Activated CD4-positive, alpha-beta T cell treated with anti-CD3 and anti-CD28 coated beads, Interleukin-2, Interleukin-4, amounts not matched to agents 100 ng/mL and 50 ng/mL, durations not matched to agents 16 hours and 8 hours (primary cell): Measurements from ENCODE around the gene THSD8.
A peak's percentile ranks its signal among the peaks of the same experiment; 100 is the strongest.
"Not testable (repeated sequence)": the region's sequence is repeated elsewhere in the genome, so short reads cannot be mapped to it uniquely, and the experiment has no call there.

Experiments used
- DNase-seq: peaks from one replicate; pipeline ENCODE4 v3.0.0-alpha.2; 2020; ENCODE audit warnings: low spot score

THSD8 gene

GRCh38 chr19:12792051-12792852 lies 9.6 kb upstream of the THSD8 start:
- peak; percentile 83 for DNase-seq

DNA sequence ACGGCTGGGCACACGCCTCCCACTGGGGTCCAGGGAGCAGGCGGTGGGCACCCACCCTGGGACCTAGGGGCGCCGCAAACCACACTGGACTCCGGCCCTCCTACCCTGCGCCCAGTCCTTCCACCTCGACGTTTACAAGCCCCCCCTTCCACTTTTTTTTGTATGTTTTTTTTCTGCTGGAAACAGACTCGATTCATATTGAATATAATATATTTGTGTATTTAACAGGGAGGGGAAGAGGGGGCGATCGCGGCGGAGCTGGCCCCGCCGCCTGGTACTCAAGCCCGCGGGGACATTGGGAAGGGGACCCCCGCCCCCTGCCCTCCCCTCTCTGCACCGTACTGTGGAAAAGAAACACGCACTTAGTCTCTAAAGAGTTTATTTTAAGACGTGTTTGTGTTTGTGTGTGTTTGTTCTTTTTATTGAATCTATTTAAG lies 9.0 kb upstream of the THSD8 start:
- DNase-seq, result no peak

DNA sequence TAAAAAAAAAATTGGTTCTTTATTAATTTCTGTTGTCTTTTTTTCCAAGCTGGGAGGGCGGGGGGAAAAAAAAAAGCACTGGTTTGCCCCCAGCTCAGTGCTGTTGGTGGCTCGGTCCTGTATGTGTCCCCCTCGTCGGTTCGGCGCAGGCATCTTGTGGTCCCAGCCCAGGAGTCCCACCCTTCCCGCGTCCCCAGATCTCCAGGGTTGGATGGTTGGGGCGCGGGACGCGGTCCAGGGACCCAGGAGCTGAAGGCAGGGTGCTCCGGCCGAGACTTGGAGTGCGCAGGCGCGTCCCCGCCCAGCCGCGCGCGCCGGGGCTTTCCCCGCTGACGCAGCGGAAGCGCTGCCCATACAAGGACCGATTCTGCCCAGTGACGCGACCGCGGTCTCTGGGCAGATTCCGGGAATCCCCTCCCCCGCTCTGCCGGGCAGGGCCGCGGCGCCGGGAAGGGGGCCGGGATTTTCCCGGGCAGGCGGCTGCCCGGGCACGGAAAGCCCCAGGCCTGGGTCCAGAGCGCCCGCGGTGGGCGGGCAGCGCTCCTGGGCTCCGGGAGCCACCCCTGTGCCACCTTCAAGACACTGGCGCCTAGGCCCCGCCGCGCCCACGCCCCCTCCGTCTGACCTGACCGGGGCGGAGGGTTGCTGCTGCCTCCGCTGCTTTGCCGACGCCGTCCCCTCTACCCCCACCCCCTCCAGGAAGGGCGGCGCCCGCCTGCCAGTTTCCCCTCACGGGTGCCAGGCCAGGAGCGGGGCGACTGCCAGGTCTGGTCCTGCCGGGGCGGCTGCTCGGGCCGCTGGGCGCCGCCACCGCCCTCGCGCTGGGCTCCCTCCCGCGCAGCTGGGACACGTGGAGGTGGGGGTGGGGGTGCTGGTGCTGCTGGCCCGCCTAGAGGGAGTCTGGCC lies 8.3 kb upstream of the THSD8 start:
- peak; percentile 95 for DNase-seq

DNA sequence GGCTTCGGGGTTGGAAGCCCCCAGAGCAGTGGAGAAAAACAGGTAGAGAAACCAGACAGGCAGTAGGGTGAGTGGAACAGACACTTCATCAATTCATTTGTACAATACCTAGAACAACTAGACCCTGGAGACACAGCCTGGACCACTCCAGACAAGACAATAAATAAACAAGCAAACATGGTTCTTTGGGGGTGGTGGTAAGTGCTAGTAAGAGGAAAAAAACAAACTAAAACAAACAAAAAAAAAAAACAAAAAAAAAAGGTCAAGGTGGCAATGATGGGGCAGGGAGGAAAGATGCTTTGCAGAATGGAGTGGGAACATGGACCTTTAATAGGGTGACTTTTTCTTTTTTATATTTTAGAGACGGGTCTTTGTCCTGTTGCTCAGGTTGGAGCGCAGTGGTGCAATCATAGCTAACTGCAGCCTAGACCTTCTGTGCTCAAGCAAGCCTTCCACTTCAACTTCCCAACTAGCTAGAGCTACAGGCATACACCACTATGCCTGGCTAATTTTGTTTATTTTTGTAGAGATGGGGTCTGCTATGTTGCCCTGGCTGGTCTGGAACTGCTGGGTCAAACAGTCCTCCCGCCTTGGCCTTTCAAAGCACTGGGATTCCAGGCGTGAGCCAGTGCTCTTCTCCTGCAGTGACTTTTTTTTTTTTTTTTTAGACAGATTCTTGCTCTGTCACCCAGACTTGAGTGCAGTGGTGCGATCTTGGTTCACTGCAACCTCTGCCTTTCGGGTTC lies 7.5 kb upstream of the THSD8 start:
- DNase-seq, result no peak

DNA sequence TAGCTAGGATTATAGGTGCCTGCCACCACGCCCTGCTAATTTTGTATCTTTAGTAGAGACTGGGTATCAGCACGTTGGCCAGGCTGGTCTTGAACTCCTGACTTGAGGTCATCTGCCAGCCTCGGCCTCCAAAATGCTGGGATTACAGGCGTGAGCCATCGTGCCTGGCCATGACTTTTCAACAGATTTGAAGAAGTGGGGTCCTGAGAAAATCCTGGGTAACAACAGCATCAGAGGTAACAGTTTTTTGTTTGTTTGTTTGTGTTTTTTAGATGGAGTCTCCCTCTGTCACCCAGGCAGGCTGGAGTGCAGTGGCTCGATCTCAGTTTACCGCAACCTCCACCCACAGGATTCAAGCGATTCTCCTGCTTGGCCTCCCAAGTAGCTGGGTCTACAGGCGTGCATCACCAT lies 6.9 kb upstream of the THSD8 start:
- no peak for DNase-seq

DNA sequence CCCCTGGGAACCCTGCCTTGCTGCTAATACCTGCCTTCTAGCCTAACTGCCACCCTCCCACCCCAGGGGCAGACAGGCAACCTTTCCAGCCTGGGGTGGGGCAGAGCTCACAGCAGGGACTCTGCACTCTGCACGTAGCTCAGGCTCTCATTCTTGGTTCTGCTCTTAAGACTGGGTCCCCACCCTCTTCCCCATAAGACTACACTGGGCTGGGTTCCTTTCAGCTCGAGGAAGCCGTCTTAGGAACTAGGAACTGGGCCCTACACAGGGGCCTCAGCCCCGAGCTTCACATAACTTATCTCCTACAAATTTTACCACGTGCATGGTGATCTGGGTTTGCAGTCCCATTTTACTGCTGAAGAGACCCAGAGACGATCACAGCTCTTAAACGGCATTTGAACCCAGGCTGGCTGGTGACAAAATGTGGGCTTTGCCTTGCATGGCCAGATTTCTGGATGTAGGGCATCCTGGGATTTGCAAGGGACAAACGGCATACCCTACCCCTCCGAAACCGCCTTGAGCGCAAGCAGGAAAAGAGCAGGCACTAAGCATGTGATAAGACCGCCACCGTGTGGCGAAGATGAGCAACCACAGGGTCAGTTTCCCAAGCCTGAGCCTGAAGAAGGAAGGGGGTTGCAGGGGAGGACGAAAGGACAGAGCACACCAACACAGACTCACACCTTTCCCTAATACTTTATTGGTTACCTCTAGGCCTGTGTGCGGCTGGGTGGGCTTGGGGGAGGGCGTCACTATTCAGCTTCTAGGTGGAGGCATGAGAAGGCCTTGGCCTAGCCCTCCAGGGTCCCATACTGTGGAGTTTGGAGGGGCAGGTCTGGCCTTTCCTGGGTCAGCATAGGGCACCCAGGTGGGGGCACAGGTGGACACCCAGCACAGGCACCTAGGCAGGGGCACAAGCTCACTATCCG lies 5.5 kb upstream of the THSD8 start:
- peak; percentile 88 for DNase-seq

DNA sequence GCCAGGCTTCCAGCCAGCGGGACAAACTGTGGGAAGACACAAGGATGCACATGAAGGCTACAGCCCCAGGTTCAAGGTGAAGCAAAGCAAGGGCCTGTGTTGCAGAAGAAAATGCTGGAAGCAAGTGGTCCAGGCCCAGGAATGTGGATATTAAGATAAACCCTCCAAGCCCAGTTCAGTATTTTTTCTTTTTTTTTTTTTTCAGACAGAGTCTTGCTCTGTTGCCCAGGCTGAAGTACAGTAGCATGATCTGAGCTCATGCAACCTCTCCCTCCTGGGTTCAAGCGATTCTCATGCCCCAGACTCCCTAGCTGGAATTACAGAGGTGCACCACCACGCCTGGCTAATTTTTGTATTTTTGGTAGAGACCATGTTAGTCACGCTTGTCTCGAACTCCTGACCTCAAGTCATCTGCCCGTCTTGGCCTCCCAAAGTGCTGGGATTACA lies 4.7 kb upstream of the THSD8 start:
- DNase-seq, result no peak

DNA sequence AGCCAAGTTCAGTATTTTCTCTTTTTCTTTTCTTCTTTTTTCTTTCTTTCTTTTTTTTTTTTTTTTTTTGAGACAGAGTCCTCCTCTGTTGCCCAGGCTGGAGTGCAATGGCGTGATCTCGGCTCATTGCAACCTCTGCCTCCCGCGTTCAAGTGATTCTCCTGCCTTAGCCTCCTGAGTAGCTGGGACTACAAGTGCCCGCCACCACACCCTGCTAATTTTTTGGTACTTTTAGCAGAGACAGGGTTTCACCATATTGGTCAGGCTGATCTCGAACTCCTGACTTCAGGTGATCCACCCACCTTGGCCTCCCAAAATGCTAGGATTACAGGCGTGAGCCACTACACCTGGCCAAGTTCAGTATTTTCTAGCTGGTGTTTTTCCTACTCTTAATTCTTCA lies 4.3 kb upstream of the THSD8 start:
- not testable (repeated sequence) for DNase-seq

- DNase-seq, result no peak
These were observed 2.0 kb upstream of the THSD8 start for GRCh38 chr19:12799742-12800465.

GRCh38 chr19:12800466-12800770 lies 1.5 kb upstream of the THSD8 start:
- no peak for DNase-seq

DNA sequence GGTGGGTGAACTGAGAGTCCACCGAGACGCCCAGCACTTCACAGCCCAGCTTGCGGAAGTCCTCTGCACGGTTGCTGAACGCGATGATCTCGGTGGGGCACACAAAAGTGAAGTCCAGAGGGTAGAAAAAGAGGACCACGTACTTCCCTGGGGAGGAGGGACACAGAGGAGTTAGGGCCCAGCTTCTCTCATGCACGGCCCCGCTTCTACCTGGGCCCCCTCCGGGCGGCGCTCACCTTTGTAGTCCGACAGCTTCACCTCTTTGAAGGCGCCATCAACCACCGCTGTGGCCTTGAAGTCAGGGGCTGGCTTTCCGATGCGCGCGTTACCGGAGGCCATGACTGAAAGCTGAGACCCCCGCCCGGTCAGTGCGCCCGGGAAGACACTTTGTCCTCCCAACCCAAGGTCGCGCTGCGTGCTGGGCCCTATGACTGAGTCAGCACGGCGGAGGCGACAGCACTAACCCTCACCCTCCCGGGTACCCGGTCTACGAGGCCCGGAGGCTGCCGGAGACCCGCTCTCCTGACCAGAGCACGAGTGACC lies 875 bp upstream of the THSD8 start:
- DNase-seq, result peak; percentile 19

DNA sequence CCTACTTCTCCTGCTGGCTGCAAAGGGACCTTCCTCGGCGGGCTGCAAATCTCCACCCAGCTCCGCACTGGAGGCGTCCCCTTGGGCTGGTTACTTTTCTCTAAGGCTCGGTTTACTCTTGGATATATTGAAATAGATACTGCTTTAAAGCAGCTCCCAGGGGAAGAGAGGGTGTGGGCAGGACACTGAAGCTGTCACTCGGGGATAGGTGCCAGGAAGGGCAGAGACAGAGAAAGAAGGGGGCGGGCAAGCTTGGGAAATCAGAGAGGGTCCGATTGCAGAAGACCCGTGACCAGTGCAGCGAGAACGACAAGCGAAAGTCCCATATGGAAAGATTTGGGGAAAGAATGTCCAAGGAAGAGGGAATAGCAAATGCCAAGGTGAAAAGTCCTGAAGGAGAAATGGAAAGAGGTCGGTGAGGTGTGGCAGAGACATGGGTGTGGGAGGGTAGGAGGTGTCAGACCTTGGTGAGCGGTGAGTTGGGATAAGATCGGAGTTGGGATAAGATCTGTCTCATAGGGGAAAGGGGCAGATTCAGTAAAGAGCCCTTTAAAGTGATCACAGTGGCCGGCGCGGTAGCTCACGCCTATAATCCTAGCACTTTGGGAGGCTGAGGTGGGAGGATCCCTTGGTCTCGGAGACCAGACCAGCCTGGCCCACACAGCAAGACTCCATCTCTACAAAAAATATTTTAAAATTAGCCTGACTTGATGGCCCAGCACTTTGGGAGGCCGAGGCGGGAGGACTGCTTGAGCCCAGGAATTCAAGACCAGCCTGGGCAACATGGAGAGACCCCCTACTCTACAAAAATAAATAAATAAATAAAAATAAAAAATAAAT lies 618 bp downstream of the THSD8 start:
- no peak for DNase-seq

DNA sequence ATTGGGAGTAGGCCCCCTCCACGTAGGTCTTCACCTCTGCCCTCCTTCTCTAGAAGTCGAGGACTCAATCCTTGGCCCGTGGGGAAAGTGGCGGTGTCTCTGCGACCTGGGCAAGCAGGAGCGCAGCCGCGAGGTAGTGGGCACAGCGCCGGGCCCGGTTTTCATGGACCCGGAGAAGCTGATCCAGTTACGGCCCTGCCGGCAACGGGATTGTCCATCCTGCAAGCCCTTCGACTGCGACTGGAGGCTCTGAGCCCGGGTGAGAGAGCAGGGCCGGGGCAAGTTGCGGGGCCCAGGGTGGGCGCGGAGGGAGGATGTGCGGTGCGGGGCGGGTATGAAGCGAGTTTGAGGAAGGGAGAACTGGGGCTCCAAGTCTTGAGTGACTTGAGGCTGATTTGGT lies 2.2 kb downstream of the THSD8 start:
- DNase-seq, result no peak

GRCh38 chr19:12806242-12807081 lies 4.6 kb downstream of the THSD8 start, which contains the start of gene RNASEH2A:
TSS of gene RNASEH2A (plus strand) at chr19:12806584. CDS start at chr19:12806674, 90 bp downstream.
- DNase-seq, result peak; percentile 91

GRCh38 chr19:12815088-12815487 lies 13.2 kb downstream of the THSD8 start:
- DNase-seq, result no peak

DNA sequence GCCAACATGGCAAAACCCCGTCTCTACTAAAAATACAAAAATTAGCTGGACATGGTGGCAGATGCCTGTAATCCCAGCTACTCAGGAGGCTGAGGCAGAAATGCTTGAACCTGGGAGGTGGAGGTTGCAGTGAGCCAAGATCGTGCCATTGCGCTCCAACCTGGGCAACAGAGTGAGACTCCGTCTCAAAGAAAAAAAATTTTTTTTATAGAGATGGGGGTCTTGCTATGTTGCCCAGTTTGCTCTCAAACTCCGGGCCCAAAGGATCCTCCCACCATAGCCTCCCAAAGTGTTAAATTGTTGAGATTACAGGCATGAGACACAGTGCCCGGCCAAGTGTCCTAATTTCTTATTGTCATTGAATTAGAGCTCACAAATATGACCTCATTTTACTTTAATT lies 15.3 kb downstream of the THSD8 start:
- DNase-seq, result not testable (repeated sequence)

- DNase-seq, result not testable (repeated sequence)
These were observed 15.9 kb downstream of the THSD8 start for GRCh38 chr19:12817810-12818209.

- DNase-seq, result no peak
These were observed 19.9 kb downstream of the THSD8 start for GRCh38 chr19:12821761-12822160.
